Measurements from ENCODE around the gene SNAPC2. TPM values are rescaled to one million over a fixed set of nuclear protein-coding genes. Genes with fewer than 3 reads are reported as not detected.

The SNAPC2 gene
- total RNA-seq, 1 donor from 2014 or later, result 10.8 TPM

GRCh38 chr19:7961920-7962626 lies 41.9 kb downstream of the SNAPC2 start:
- peaks cover 11% of the 10 kb centered on the region for H3K4me1 Mint-ChIP-seq (ENCODE audit: low read depth)
- no peaks in the 10 kb centered on the region for H3K27me3 Mint-ChIP-seq
- H3K27ac Mint-ChIP-seq, result peak overlapping the region; percentile 93
- H3K36me3 Mint-ChIP-seq (ENCODE audit: insufficient read depth), result peaks cover 16% of the 10 kb centered on the region
- H3K9me3 Mint-ChIP-seq (ENCODE audit: low read depth), result no peaks in the 10 kb centered on the region
- DNase-seq (ENCODE audit: low spot score, unreplicated experiment), result no peak
- peak overlapping the region; percentile 10 for H3K4me3 Mint-ChIP-seq (ENCODE audit: low read depth)
- TF ChIP-seq CTCF (IDR thresholded peaks at IDR 0.05; ENCODE audit: unreplicated experiment), result no peak

GRCh38 chr19:7962644-7963268 lies 42.6 kb downstream of the SNAPC2 start:
- peaks cover 11% of the 10 kb centered on the region for H3K4me1 Mint-ChIP-seq (ENCODE audit: low read depth)
- no peak for TF ChIP-seq CTCF (IDR thresholded peaks at IDR 0.05; ENCODE audit: unreplicated experiment)
- peak overlapping the region; percentile 93 for H3K27ac Mint-ChIP-seq
- no peaks in the 10 kb centered on the region for H3K27me3 Mint-ChIP-seq
- no peak for DNase-seq (ENCODE audit: low spot score, unreplicated experiment)
- no peak overlapping the region for H3K4me3 Mint-ChIP-seq (ENCODE audit: low read depth)
- H3K9me3 Mint-ChIP-seq (ENCODE audit: low read depth), result no peaks in the 10 kb centered on the region
- peaks cover 20% of the 10 kb centered on the region for H3K36me3 Mint-ChIP-seq (ENCODE audit: insufficient read depth)

GRCh38 chr19:7963566-7963965 lies 43.4 kb downstream of the SNAPC2 start:
- no peaks in the 10 kb centered on the region for H3K27me3 Mint-ChIP-seq
- DNase-seq (ENCODE audit: low spot score, unreplicated experiment), result no peak
- H3K36me3 Mint-ChIP-seq (ENCODE audit: insufficient read depth), result peaks cover 20% of the 10 kb centered on the region
- no peak overlapping the region for H3K4me3 Mint-ChIP-seq (ENCODE audit: low read depth)
- peak overlapping the region; percentile 37 for H3K27ac Mint-ChIP-seq
- no peaks in the 10 kb centered on the region for H3K9me3 Mint-ChIP-seq (ENCODE audit: low read depth)
- no peak for TF ChIP-seq CTCF (IDR thresholded peaks at IDR 0.05; ENCODE audit: unreplicated experiment)
- H3K4me1 Mint-ChIP-seq (ENCODE audit: low read depth), result peaks cover 11% of the 10 kb centered on the region

- no peak for TF ChIP-seq CTCF (IDR thresholded peaks at IDR 0.05; ENCODE audit: unreplicated experiment)
- H3K27ac Mint-ChIP-seq, result no peak overlapping the region
- H3K36me3 Mint-ChIP-seq (ENCODE audit: insufficient read depth), result peaks cover 19% of the 10 kb centered on the region
- no peak for DNase-seq (ENCODE audit: low spot score, unreplicated experiment)
- no peaks in the 10 kb centered on the region for H3K27me3 Mint-ChIP-seq
- H3K4me3 Mint-ChIP-seq (ENCODE audit: low read depth), result no peak overlapping the region
- no peaks in the 10 kb centered on the region for H3K9me3 Mint-ChIP-seq (ENCODE audit: low read depth)
- H3K4me1 Mint-ChIP-seq (ENCODE audit: low read depth), result peaks cover 11% of the 10 kb centered on the region
These were observed 45.2 kb downstream of the SNAPC2 start for GRCh38 chr19:7965259-7965841.

- TF ChIP-seq CTCF (IDR thresholded peaks at IDR 0.05; ENCODE audit: unreplicated experiment), result no peak
- no peak for DNase-seq (ENCODE audit: low spot score, unreplicated experiment)
- Mint-ChIP-seq H3K4me3 (ENCODE audit: low read depth) (no peak overlapping the region), H3K9me3 (ENCODE audit: low read depth) (no peaks in the 10 kb centered on the region), H3K27ac (peak overlapping the region; percentile 83), H3K36me3 (ENCODE audit: insufficient read depth) (peaks cover 23% of the 10 kb centered on the region), H3K4me1 (ENCODE audit: low read depth) (peaks cover 11% of the 10 kb centered on the region), H3K27me3 (no peaks in the 10 kb centered on the region)
These were observed 46.0 kb downstream of the SNAPC2 start for GRCh38 chr19:7965921-7966665.

All from progenitor cell of endocrine pancreas (in vitro differentiated cells).